ENCODE measurements around the gene FAM184B.

The FAM184B gene

GRCh38 chr4:17702641-17703040 lies 78.8 kb downstream of the FAM184B start:
- no peaks in the 10 kb centered on the region for H3K4me1 ChIP-seq (ENCODE audit: insufficient read depth, low read length, poor library complexity, severe bottlenecking)

DNA sequence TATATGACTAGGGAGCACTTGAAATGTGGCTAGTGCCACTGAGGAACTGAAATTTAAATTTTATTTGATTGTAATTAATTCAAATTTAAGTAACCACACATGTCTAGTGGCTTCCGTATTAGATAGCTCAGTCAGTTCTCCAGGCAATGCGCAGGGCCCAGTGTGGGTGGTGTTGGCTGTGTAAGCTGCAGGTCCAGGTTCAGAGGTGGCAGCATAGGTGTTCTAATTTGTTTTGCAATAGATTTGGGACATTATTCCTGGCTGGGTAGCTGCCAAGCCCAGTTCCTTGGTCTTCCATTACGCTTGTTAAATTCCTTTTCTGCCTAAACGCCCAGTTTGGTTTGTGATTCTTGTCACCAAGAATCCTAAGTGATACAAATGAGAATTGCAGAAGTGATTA lies 79.5 kb downstream of the FAM184B start:
- no peak for TF ChIP-seq EZH2phosphoT487 (IDR thresholded peaks at IDR 0.05; ENCODE audit: borderline replicate concordance)
- TF ChIP-seq, protein P1, sequence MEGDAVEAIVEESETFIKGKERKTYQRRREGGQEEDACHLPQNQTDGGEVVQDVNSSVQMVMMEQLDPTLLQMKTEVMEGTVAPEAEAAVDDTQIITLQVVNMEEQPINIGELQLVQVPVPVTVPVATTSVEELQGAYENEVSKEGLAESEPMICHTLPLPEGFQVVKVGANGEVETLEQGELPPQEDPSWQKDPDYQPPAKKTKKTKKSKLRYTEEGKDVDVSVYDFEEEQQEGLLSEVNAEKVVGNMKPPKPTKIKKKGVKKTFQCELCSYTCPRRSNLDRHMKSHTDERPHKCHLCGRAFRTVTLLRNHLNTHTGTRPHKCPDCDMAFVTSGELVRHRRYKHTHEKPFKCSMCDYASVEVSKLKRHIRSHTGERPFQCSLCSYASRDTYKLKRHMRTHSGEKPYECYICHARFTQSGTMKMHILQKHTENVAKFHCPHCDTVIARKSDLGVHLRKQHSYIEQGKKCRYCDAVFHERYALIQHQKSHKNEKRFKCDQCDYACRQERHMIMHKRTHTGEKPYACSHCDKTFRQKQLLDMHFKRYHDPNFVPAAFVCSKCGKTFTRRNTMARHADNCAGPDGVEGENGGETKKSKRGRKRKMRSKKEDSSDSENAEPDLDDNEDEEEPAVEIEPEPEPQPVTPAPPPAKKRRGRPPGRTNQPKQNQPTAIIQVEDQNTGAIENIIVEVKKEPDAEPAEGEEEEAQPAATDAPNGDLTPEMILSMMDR (conservative IDR thresholded peaks at IDR 0.05; ENCODE audit: low read length), result no peak
- Histone ChIP-seq H3K9ac (ENCODE audit: low read depth, low read length, poor library complexity, severe bottlenecking) (no peak overlapping the region), H3K9me2 (replicated peaks; ENCODE audit: low read depth, low read length) (no peaks in the 10 kb centered on the region), H4K20me1 (ENCODE audit: insufficient read depth, low read length, poor library complexity, severe bottlenecking) (no peaks in the 10 kb centered on the region), H3K79me2 (ENCODE audit: insufficient read depth, low read length) (no peaks in the 10 kb centered on the region), H3K9me3 (ENCODE audit: insufficient read depth, low read depth, low read length) (0 out of 2 replicates have a peak, but pooled peaks cover 6% of the 10 kb centered on the region), H3K4me3 (ENCODE audit: low read length, poor library complexity, severe bottlenecking) (no peak overlapping the region), H2AFZ (ENCODE audit: low read length) (no peak overlapping the region), H3K36me3 (ENCODE audit: insufficient read depth, low read length) (no peaks in the 10 kb centered on the region), H3K27me3 (ENCODE audit: insufficient read depth, low read length, poor library complexity, severe bottlenecking) (peaks cover 18% of the 10 kb centered on the region), H3K4me1 (ENCODE audit: insufficient read depth, low read length, poor library complexity, severe bottlenecking) (no peaks in the 10 kb centered on the region), H3K4me2 (ENCODE audit: low read depth, low read length, poor library complexity, severe bottlenecking) (no peak overlapping the region), H3F3A (ENCODE audit: low read depth) (no peaks in the 10 kb centered on the region)

More at GRCh38 chr4:17702641-17703040, 78.8 kb downstream of the FAM184B start:
- Histone ChIP-seq H3K36me3 (ENCODE audit: insufficient read depth, low read length) (no peaks in the 10 kb centered on the region), H3K9me3 (ENCODE audit: insufficient read depth, low read depth, low read length) (0 out of 2 replicates have a peak, but pooled peaks cover 6% of the 10 kb centered on the region), H3K27me3 (ENCODE audit: insufficient read depth, low read length, poor library complexity, severe bottlenecking) (peaks cover 18% of the 10 kb centered on the region), H3F3A (ENCODE audit: low read depth) (no peaks in the 10 kb centered on the region), H3K4me2 (ENCODE audit: low read depth, low read length, poor library complexity, severe bottlenecking) (no peak overlapping the region), H4K20me1 (ENCODE audit: insufficient read depth, low read length, poor library complexity, severe bottlenecking) (no peaks in the 10 kb centered on the region), H3K9ac (ENCODE audit: low read depth, low read length, poor library complexity, severe bottlenecking) (no peak overlapping the region), H3K79me2 (ENCODE audit: insufficient read depth, low read length) (no peaks in the 10 kb centered on the region), H3K9me2 (replicated peaks; ENCODE audit: low read depth, low read length) (no peaks in the 10 kb centered on the region), H3K4me3 (ENCODE audit: low read length, poor library complexity, severe bottlenecking) (no peak overlapping the region), H2AFZ (ENCODE audit: low read length) (no peak overlapping the region)
- TF ChIP-seq, protein P1 (conservative IDR thresholded peaks at IDR 0.05; ENCODE audit: low read length), result no peak
- no peak for TF ChIP-seq EZH2phosphoT487 (IDR thresholded peaks at IDR 0.05; ENCODE audit: borderline replicate concordance)

- Histone ChIP-seq H3K27me3 (ENCODE audit: insufficient read depth, low read length, poor library complexity, severe bottlenecking) (peaks cover 18% of the 10 kb centered on the region), H4K20me1 (ENCODE audit: insufficient read depth, low read length, poor library complexity, severe bottlenecking) (no peaks in the 10 kb centered on the region), H3F3A (ENCODE audit: low read depth) (no peaks in the 10 kb centered on the region), H3K36me3 (ENCODE audit: insufficient read depth, low read length) (no peaks in the 10 kb centered on the region), H3K9me2 (replicated peaks; ENCODE audit: low read depth, low read length) (no peaks in the 10 kb centered on the region), H3K4me1 (ENCODE audit: insufficient read depth, low read length, poor library complexity, severe bottlenecking) (no peaks in the 10 kb centered on the region), H3K4me3 (ENCODE audit: low read length, poor library complexity, severe bottlenecking) (no peak overlapping the region), H2AFZ (ENCODE audit: low read length) (no peak overlapping the region), H3K4me2 (ENCODE audit: low read depth, low read length, poor library complexity, severe bottlenecking) (no peak overlapping the region), H3K9me3 (ENCODE audit: insufficient read depth, low read depth, low read length) (0 out of 2 replicates have a peak, but pooled peaks cover 6% of the 10 kb centered on the region), H3K9ac (ENCODE audit: low read depth, low read length, poor library complexity, severe bottlenecking) (no peak overlapping the region), H3K79me2 (ENCODE audit: insufficient read depth, low read length) (no peaks in the 10 kb centered on the region)
- TF ChIP-seq EZH2phosphoT487 (IDR thresholded peaks at IDR 0.05; ENCODE audit: borderline replicate concordance), result no peak
- TF ChIP-seq, protein P1 (conservative IDR thresholded peaks at IDR 0.05; ENCODE audit: low read length), result no peak
Observed at GRCh38 chr4:17701138-17701839, 80.1 kb downstream of the FAM184B start.
